Loucy (cell line): ENCODE measurements around the gene DOK6.

Experiments used
- CTCF ChIP-seq: fragments of 200-600 bp; sonication (generic); conservative IDR thresholded peaks from 2 replicates; pipeline ENCODE4 v1.5.1; 2014; ENCODE audit warnings: mild to moderate bottlenecking, antibody characterized with exemption, low read length
- EZH2phosphoT487 ChIP-seq: fragments of 200-600 bp; IDR thresholded peaks from 2 replicates; pipeline ENCODE4 v1.6.1; 2018; ENCODE audit warnings: antibody characterized with exemption, mild to moderate bottlenecking, moderate library complexity, borderline replicate concordance

GRCh38 chr18:69567813-69568488, 167.3 kb downstream of the DOK6 start:
- no peak for TF ChIP-seq CTCF
- TF ChIP-seq EZH2phosphoT487, result no peak
